HG03108 (cell line): ENCODE measurements around the gene LYAR.

Source experiments
- ATAC-seq: cut with Tn5 transposase; IDR thresholded peaks from one replicate; pipeline ENCODE4 v1.9.1; 2021; ENCODE audit warnings: moderate library complexity; ENCODE audit not compliant: unreplicated experiment

The LYAR gene

GRCh38 chr4:4316150-4316495 lies 26.2 kb upstream of the LYAR start:
- no peak for ATAC-seq

- ATAC-seq, result no peak
Observed at GRCh38 chr4:4315461-4316149, 25.7 kb upstream of the LYAR start.

GRCh38 chr4:4311193-4311592 lies 21.2 kb upstream of the LYAR start:
- ATAC-seq, result no peak

- ATAC-seq, result no peak
Observed at GRCh38 chr4:4308800-4309441, 19.0 kb upstream of the LYAR start.

GRCh38 chr4:4306920-4307319 lies 17.0 kb upstream of the LYAR start:
- no peak for ATAC-seq

- ATAC-seq, result no peak
Observed at GRCh38 chr4:4302416-4302815, 12.5 kb upstream of the LYAR start.

- ATAC-seq, result no peak
Observed at GRCh38 chr4:4302001-4302400, 12.0 kb upstream of the LYAR start.

- ATAC-seq, result no peak
Observed at GRCh38 chr4:4299006-4299405, 9.1 kb upstream of the LYAR start.

- no peak for ATAC-seq
Observed at GRCh38 chr4:4296283-4296846, 6.4 kb upstream of the LYAR start.

- no peak for ATAC-seq
Observed at GRCh38 chr4:4293279-4293678, 3.3 kb upstream of the LYAR start.

- no peak for ATAC-seq
Observed at GRCh38 chr4:4289597-4289940, 385 bp downstream of the LYAR start.

GRCh38 chr4:4289055-4289454 lies 899 bp downstream of the LYAR start:
- no peak for ATAC-seq

GRCh38 chr4:4288098-4288497 lies 1.9 kb downstream of the LYAR start:
- ATAC-seq, result no peak

GRCh38 chr4:4284827-4285618 lies 4.9 kb downstream of the LYAR start:
- no peak for ATAC-seq

- ATAC-seq, result no peak
Observed at GRCh38 chr4:4281787-4282186, 8.2 kb downstream of the LYAR start.

GRCh38 chr4:4277531-4277930 lies 12.4 kb downstream of the LYAR start:
- no peak for ATAC-seq

- no peak for ATAC-seq
Observed at GRCh38 chr4:4274226-4274625, 15.7 kb downstream of the LYAR start.

- no peak for ATAC-seq
Observed at GRCh38 chr4:4271912-4272311, 18.0 kb downstream of the LYAR start.

- ATAC-seq, result no peak
Observed at GRCh38 chr4:4270529-4270928, 19.4 kb downstream of the LYAR start.

- no peak for ATAC-seq
Observed at GRCh38 chr4:4269856-4270255, 20.1 kb downstream of the LYAR start.

- no peak for ATAC-seq
Observed at GRCh38 chr4:4269331-4269731, 20.6 kb downstream of the LYAR start.

- ATAC-seq, result no peak
Observed at GRCh38 chr4:4268776-4269175, 21.2 kb downstream of the LYAR start.
